Panc1 (cell line): Measurements from ENCODE around the gene SNCB. TPM values are rescaled to one million over a fixed set of nuclear protein-coding genes. Genes with fewer than 3 reads are reported as not detected.
A peak's percentile ranks its signal among the peaks of the same experiment; 100 is the strongest.

Experiments
- ATAC-seq: fragments of 200-7000 bp; cut with Tn5 transposase; 2 replicates; pipeline ENCODE4 v1.9.1; 2020; ENCODE audit warnings: mild to moderate bottlenecking, moderate library complexity
- Bru-seq: library from RNA; stranded (reverse); fragments of 400-500 nt; gene quantifications from one replicate; lab custom pipeline; 2021; lab: Mats Ljungman, UMichigan
- BruChase-seq, 2 experiments: library from RNA; stranded (reverse); fragments of 400-500 nt; gene quantifications; one replicate each; lab custom pipeline; 2021; lab: Mats Ljungman, UMichigan
- BruUV-seq: library from RNA; stranded (reverse); fragments of 400-500 nt; replicated peaks from 2 replicates; lab custom pipeline; 2021; lab: Mats Ljungman, UMichigan
- CTCF ChIA-PET: fragments of 300-600 bp; sonication (Branson Sonifier 250); formaldehyde crosslinking; loops from one replicate; lab custom pipeline; 2022; ENCODE audit warnings: antibody characterized with exemption; lab: Charles Lee
- POLR2A ChIA-PET: fragments of 300-600 bp; sonication (Branson Sonifier 250); formaldehyde crosslinking; loops from one replicate; lab custom pipeline; 2022; ENCODE audit warnings: antibody characterized with exemption; lab: Charles Lee
- DNase-seq: peaks from one replicate; pipeline ENCODE4 v3.0.0-alpha.2; 2010; ENCODE audit warnings: low read depth, low spot score
- H3K27ac ChIP-seq: 2 replicates; pipeline ENCODE4 v1.5.1; 2011; ENCODE audit warnings: mild to moderate bottlenecking, low read length, inconsistent platforms
- H3K27me3 ChIP-seq: fragments of 200-500 bp; sonication (Bioruptor generic); 2 replicates; pipeline ENCODE4 v1.6.0; 2014; ENCODE audit warnings: low read length, inconsistent platforms; ENCODE audit not compliant: control insufficient read depth, insufficient read depth
- H3K36me3 ChIP-seq: fragments of 200-500 bp; sonication (Bioruptor generic); 2 replicates; pipeline ENCODE4 v1.5.1; 2014; ENCODE audit warnings: inconsistent platforms, mild to moderate bottlenecking, low read length, moderate library complexity; ENCODE audit not compliant: control insufficient read depth, insufficient read depth
- H3K4me1 ChIP-seq: 2 replicates; pipeline ENCODE4 v1.5.1; 2011; ENCODE audit warnings: inconsistent platforms, mild to moderate bottlenecking, low read length, moderate library complexity; ENCODE audit not compliant: control insufficient read depth, insufficient read depth
- H3K4me3 ChIP-seq, 2 experiments: 2 replicates each; pipeline ENCODE4 v1.5.1; 2011 to 2012; ENCODE audit warnings: low read depth in 2 of 2, low read length in 2 of 2, mild to moderate bottlenecking in 2 of 2, inconsistent platforms in 1 of 2, moderate library complexity in 1 of 2
- H3K9me3 ChIP-seq: fragments of 200-500 bp; sonication (Bioruptor generic); 2 replicates; pipeline ENCODE4 v1.5.1; 2014; ENCODE audit warnings: low read depth, mild to moderate bottlenecking, inconsistent platforms, low read length, moderate library complexity; ENCODE audit not compliant: control insufficient read depth, insufficient read depth
- CTCF ChIP-seq: fragments of 450-650 bp; IDR thresholded peaks from 2 replicates; pipeline ENCODE4 v1.5.1; 2017; ENCODE audit warnings: mild to moderate bottlenecking
- POLR2AphosphoS5 ChIP-seq: IDR thresholded peaks from 2 replicates; pipeline ENCODE4 v1.6.1; 2012; ENCODE audit warnings: mild to moderate bottlenecking, low read depth, low read length, moderate library complexity
- REST ChIP-seq, 2 experiments: IDR thresholded peaks; 2 replicates each; pipeline ENCODE4 v1.6.1; 2011 to 2012; ENCODE audit warnings: low read depth in 2 of 2, control low read depth in 1 of 2, low read length in 1 of 2, mild to moderate bottlenecking in 1 of 2, moderate library complexity in 1 of 2; ENCODE audit not compliant: insufficient read depth in 1 of 2
- SIN3A ChIP-seq: IDR thresholded peaks from 2 replicates; pipeline ENCODE4 v1.6.1; 2012; ENCODE audit warnings: low read depth, mild to moderate bottlenecking, low read length, moderate library complexity, borderline replicate concordance; ENCODE audit not compliant: insufficient read depth
- TCF7L2 ChIP-seq: IDR thresholded peaks from 2 replicates; pipeline ENCODE4 v1.6.1; 2011; ENCODE audit warnings: mild to moderate bottlenecking, low read depth, low read length, inconsistent platforms
- in situ Hi-C: cut with HindIII; loops from 2 replicates; pipeline ENCODE4 v1.10.0; 2016; ENCODE audit warnings: low sequenced_read_pairs, low pct_unique_long_range_greater_than_20kb
- intact Hi-C: fragments of 100-400 bp; cut with micrococcal nuclease; formaldehyde crosslinking; loops from one replicate; pipeline ENCODE4 v1.10.0; 2022; ENCODE audit not compliant: unreplicated experiment
- long read RNA-seq: library from polyadenylated mRNA; unstranded; transcript quantifications from one replicate; pipeline ENCODE4 v2.0.0, GENCODE V29; 2021; ENCODE audit not compliant: unreplicated experiment
- polyA plus RNA-seq: library from polyadenylated mRNA; unstranded; fragments of >200 nt; gene quantifications from one replicate; pipeline ENCODE4 v1.2.1, GENCODE V29; 2012; ENCODE audit warnings: missing spikeins; ENCODE audit not compliant: insufficient read length
- total RNA-seq: library from RNA; stranded (reverse); gene quantifications from one replicate; pipeline ENCODE4 v1.2.1, GENCODE V29; 2021; ENCODE audit not compliant: unreplicated experiment

Gene SNCB
- 0.77 TPM for total RNA-seq
- 0.62 TPM for polyA plus RNA-seq
- Bru-seq, nascent RNA, result percentile 16 among the genes with signal in this experiment
- BruChase-seq, experiment 1, labeled RNA remaining after a 2-hour chase, result percentile 14 among the genes with signal in this experiment
- percentile 15 among the genes with signal in this experiment for BruChase-seq, experiment 2, labeled RNA remaining after a 6-hour chase
- long read RNA-seq, partial matches to known transcripts, result 0 of 2 reads
- long read RNA-seq, other reads (novel, unspliced or antisense), result 1 of 2 reads

- Histone ChIP-seq H3K9me3 (no peaks in the 10 kb centered on the region), H3K36me3 (no peaks in the 10 kb centered on the region), H3K27me3 (peaks cover 14% of the 10 kb centered on the region; the same call in 1 of the 2 replicates), H3K4me3 (peak within 1 kb of the TSS; percentile 37 to 51), H3K27ac (no peak within 1 kb of the TSS), H3K4me1 (no peaks in the 10 kb centered on the region; the same call in 1 of the 2 replicates)
- no TSS peak for BruUV-seq
- ATAC-seq (peak; percentile 89), DNase-seq (no peak)
- POLR2A ChIA-PET, result interaction anchor here (1.1 kb wide), 1 partner anchor 9 kb away, joined by 3 read pairs; no protein-coding TSS in a partner anchor
- TF ChIP-seq POLR2AphosphoS5 (no peak), CTCF (no peak), TCF7L2 (no peak), REST (IDR thresholded peaks at IDR 0.05; ENCODE audit: insufficient read depth in 1 of 2, low read depth in 2 of 2, low read length in 1 of 2) (no peak), SIN3A (no peak)
- in situ Hi-C loops (no loop called here), intact Hi-C loops (no loop called here)
- CTCF ChIA-PET, result interaction anchor here (0.6 kb wide), 1 partner anchor 87 kb away, joined by 8 read pairs; no protein-coding TSS in a partner anchor
These were observed at the start of gene SNCB, which contains the start of gene EIF4E1B for GRCh38 chr5:176629853-176630680. TSS of gene SNCB (minus strand) at chr5:176630534. CDS start at chr5:176629654, 880 bp downstream. TSS of gene EIF4E1B (plus strand) at chr5:176630675. CDS start at chr5:176642788, 12,113 bp downstream.

GRCh38 chr5:176679365-176680225 is 49.3 kb upstream of the SNCB start:
- no TSS peak for BruUV-seq
- no peak overlapping the region for H3K27ac ChIP-seq
- H3K36me3 ChIP-seq, result no peaks in the 10 kb centered on the region
- DNase-seq, result no peak
- TF ChIP-seq CTCF (no peak), REST (IDR thresholded peaks at IDR 0.05; ENCODE audit: insufficient read depth in 1 of 2, low read depth in 2 of 2, low read length in 1 of 2) (no peak), TCF7L2 (no peak), POLR2AphosphoS5 (no peak), SIN3A (no peak)
- ATAC-seq, result no peak; the same call in 1 of the 2 replicates
- in situ Hi-C loops (no loop called here), intact Hi-C loops (no loop called here)
- ChIA-PET POLR2A (no interaction called here), CTCF (no interaction called here)
- no peaks in the 10 kb centered on the region for H3K4me1 ChIP-seq
- peaks cover 14% of the 10 kb centered on the region for H3K27me3 ChIP-seq
- no peaks in the 10 kb centered on the region for H3K9me3 ChIP-seq
- H3K4me3 ChIP-seq, result no peak overlapping the region
